ENCODE measurements around the gene PARM1.

GRCh38 chr4:75056277-75056676 lies 123.4 kb downstream of the PARM1 start:
- TF ChIP-seq CTCF (tag by site-specific recombination; IDR thresholded peaks at IDR 0.05) (no peak), ZNF670 (tag by site-specific recombination; IDR thresholded peaks at IDR 0.05; ENCODE audit: low read depth) (no peak), RBAK (tag by site-specific recombination; IDR thresholded peaks at IDR 0.05) (no peak), ZBTB10 (tag by site-specific recombination; IDR thresholded peaks at IDR 0.05) (no peak), ZNF140 (tag by site-specific recombination; IDR thresholded peaks at IDR 0.05) (no peak), ZNF629 (tag by site-specific recombination; IDR thresholded peaks at IDR 0.05) (no peak), OVOL3 (tag by site-specific recombination; IDR thresholded peaks at IDR 0.05) (no peak), ZNF175 (tag by site-specific recombination; IDR thresholded peaks at IDR 0.05) (no peak), PRDM6 (tag by site-specific recombination; IDR thresholded peaks at IDR 0.05) (no peak), REST (tag by site-specific recombination; IDR thresholded peaks at IDR 0.05) (no peak), ZNF184 (tag by site-specific recombination; IDR thresholded peaks at IDR 0.05) (no peak), ZBTB1 (tag by site-specific recombination; IDR thresholded peaks at IDR 0.05) (no peak), ZNF274 (IDR thresholded peaks at IDR 0.05; ENCODE audit: low read length) (no peak), ZNF274 (tag by site-specific recombination; IDR thresholded peaks at IDR 0.05; ENCODE audit: borderline replicate concordance) (no peak), ZNF10 (tag by site-specific recombination; IDR thresholded peaks at IDR 0.05) (no peak)
